Gastroesophageal sphincter (tissue), 4 donors: ENCODE data around the gene ZIC2. TPM values are rescaled to one million over a fixed set of nuclear protein-coding genes. Genes with fewer than 3 reads are reported as not detected.

Experiments used
- ATAC-seq: fragments of 150-250 bp; one replicate; pipeline ENCODE4 v1.9.1; 2016; ENCODE audit warnings: mild to moderate bottlenecking, moderate library complexity
- H3K27ac ChIP-seq, 4 donors: fragments of 200-600 bp; sonication (generic) in 3 of 4; 1 replicate in 3 of 4; 2 replicates in 1 of 4; pipeline ENCODE4 v1.5.1; 2016 to 2019
- H3K27me3 ChIP-seq: fragments of 200-600 bp; sonication (generic); one replicate; pipeline ENCODE4 v1.5.1; 2019
- H3K36me3 ChIP-seq, 2 donors: fragments of 200-600 bp; sonication (generic); one replicate each; pipeline ENCODE4 v1.5.1; 2019; ENCODE audit warnings: control low read depth in 1 of 2
- H3K4me1 ChIP-seq, 3 donors: fragments of 200-600 bp; sonication (generic); 1 replicate in 2 of 3; 2 replicates in 1 of 3; pipeline ENCODE4 v1.5.1; 2016 to 2019; ENCODE audit warnings: control low read depth in 2 of 3
- H3K4me3 ChIP-seq, 2 donors: fragments of 200-600 bp; sonication (generic); one replicate each; pipeline ENCODE4 v1.5.1; 2019; ENCODE audit warnings: mild to moderate bottlenecking in 1 of 2, moderate library complexity in 1 of 2
- H3K9me3 ChIP-seq, 3 donors: fragments of 200-600 bp; sonication (generic); one replicate each; pipeline ENCODE4 v1.5.1; 2017 to 2019; ENCODE audit warnings: control low read depth in 2 of 3
- EP300 ChIP-seq: sonication (generic); formaldehyde crosslinking; IDR thresholded peaks from one replicate; pipeline ENCODE4 v1.6.1; 2017; ENCODE audit warnings: antibody characterized with exemption, mild to moderate bottlenecking
- POLR2A ChIP-seq, 2 donors: fragments of 450-650 bp; IDR thresholded peaks; one replicate each; pipeline ENCODE4 v1.6.1; 2017; ENCODE audit warnings: antibody characterized with exemption in 2 of 2, mild to moderate bottlenecking in 2 of 2, moderate library complexity in 1 of 2
- POLR2AphosphoS5 ChIP-seq: sonication (generic); formaldehyde crosslinking; IDR thresholded peaks from one replicate; pipeline ENCODE4 v1.6.1; 2017; ENCODE audit warnings: antibody characterized with exemption
- WGBS, 2 donors: methylation state at CpG; one replicate each; pipeline ENCODE4 v1.1.5; 2018; ENCODE audit warnings: low coverage in 1 of 2; 5-methylcytosine and 5-hydroxymethylcytosine counted together
- total RNA-seq, 4 donors: library from RNA; depleted of rRNA; stranded (reverse); fragments of >200 nt; gene quantifications; one replicate each; pipeline ENCODE4 v1.1.0, GENCODE V29; 2016
- TF ChIP-seq, protein P1 (sequence below), 4 experiments: fragments of 200-600 bp in 2 of 4; fragments of 450-650 bp in 2 of 4; sonication (generic) in 1 of 4; IDR thresholded peaks; one replicate each; pipeline ENCODE4 v1.5.1; 2017 to 2019; ENCODE audit warnings: antibody characterized with exemption in 4 of 4, mild to moderate bottlenecking in 2 of 4, moderate library complexity in 2 of 4

ZIC2 gene
- total RNA-seq, 4 donors from 2014 or later: not detected

DNA sequence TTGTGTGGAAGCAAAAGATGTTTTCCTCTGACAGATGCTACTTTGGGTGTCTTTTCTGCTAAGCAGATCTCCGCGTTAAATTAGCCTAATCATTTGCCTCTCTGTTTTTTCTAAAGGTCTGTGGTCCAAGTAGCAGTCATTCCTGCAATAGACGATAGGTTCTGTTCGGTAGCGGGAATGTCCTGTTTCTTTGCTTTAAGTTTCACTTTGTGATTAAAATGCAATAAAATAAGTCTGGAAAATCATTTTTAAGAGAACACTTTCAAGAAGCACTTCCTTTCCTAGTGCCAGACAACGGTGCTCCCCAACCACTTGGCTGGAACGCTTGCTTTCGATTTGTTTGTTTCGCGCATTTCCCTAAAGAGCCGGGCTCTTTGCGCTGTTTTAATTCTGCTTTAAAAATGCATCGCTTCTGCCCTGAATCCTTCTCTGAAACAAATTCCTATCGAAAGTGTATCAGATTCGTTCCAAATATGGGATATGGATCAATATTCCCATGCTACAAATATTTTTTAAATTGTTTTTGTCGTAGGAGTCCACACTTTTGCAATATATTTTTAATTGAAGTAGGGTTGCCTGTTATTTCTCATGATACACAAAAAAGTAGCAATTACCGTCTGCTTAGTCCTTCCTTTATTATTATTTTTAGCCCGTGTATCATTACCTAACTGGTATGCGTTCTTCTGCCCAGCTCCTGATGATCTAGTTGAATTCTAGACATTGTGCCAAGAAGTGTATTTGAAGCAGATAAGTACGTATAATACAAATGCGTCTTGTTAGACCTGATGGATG lies 14.2 kb downstream of the ZIC2 start:
- Histone ChIP-seq H3K9me3 (peaks cover 0 to 4% (median 0%) of the 10 kb centered on the region in 3 donors), H3K27ac (no peak overlapping the region), H3K4me1 (peaks cover 0 to 19% (median 0%) of the 10 kb centered on the region in 3 donors), H3K27me3 (peaks cover 100% of the 10 kb centered on the region), H3K36me3 (no peaks in the 10 kb centered on the region), H3K4me3 (no peak overlapping the region)
- 8 to 14% methylated on average over 19 to 21 of the region's 21 CpGs for WGBS, 2 donors
- TF ChIP-seq, protein P1, sequence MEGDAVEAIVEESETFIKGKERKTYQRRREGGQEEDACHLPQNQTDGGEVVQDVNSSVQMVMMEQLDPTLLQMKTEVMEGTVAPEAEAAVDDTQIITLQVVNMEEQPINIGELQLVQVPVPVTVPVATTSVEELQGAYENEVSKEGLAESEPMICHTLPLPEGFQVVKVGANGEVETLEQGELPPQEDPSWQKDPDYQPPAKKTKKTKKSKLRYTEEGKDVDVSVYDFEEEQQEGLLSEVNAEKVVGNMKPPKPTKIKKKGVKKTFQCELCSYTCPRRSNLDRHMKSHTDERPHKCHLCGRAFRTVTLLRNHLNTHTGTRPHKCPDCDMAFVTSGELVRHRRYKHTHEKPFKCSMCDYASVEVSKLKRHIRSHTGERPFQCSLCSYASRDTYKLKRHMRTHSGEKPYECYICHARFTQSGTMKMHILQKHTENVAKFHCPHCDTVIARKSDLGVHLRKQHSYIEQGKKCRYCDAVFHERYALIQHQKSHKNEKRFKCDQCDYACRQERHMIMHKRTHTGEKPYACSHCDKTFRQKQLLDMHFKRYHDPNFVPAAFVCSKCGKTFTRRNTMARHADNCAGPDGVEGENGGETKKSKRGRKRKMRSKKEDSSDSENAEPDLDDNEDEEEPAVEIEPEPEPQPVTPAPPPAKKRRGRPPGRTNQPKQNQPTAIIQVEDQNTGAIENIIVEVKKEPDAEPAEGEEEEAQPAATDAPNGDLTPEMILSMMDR (IDR thresholded peaks at IDR 0.05): no peak
- peak; percentile 54 for TF ChIP-seq POLR2AphosphoS5
- ATAC-seq: no peak

DNA sequence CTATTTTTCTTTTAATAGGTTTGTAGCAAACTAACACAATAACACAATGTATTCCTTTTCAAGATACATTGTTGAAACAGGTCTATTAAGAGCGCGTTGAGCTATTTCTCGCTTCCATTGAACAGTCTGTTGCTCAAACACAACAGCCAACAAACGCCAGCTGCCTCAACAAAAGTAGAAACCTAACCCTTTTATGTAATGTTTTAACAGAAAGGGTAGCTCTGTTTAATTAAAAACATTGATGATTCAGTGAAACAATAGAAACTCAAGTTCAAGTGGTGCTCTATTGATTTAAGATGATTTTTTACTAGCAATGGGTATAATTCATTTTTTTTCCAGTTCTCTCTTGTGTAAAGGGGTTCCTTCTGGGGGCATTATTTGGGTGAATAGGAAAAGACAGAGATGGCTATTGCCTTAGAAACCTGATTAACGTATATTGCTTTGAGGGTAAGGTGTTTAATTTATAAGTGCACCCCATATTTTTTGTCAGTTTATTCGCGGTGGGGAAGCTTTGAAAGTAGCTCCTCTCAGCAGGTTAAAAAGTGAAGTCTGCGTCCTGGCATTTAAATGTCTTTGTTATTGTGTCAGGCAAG lies 14.9 kb downstream of the ZIC2 start:
- ATAC-seq: no peak
- Histone ChIP-seq H3K9me3 (peaks cover 0 to 4% (median 0%) of the 10 kb centered on the region in 3 donors), H3K27me3 (peaks cover 99% of the 10 kb centered on the region), H3K27ac (no peak overlapping the region), H3K4me1 (peaks cover 0 to 12% (median 0%) of the 10 kb centered on the region in 3 donors), H3K4me3 (no peak overlapping the region), H3K36me3 (no peaks in the 10 kb centered on the region)
- WGBS, 2 donors: 12 to 14% methylated on average over 8 of the region's 8 CpGs
- TF ChIP-seq POLR2A (IDR thresholded peaks at IDR 0.05): no peak
- TF ChIP-seq, protein P1 (IDR thresholded peaks at IDR 0.05): no peak
- TF ChIP-seq POLR2AphosphoS5: no peak
- no peak for TF ChIP-seq EP300

DNA sequence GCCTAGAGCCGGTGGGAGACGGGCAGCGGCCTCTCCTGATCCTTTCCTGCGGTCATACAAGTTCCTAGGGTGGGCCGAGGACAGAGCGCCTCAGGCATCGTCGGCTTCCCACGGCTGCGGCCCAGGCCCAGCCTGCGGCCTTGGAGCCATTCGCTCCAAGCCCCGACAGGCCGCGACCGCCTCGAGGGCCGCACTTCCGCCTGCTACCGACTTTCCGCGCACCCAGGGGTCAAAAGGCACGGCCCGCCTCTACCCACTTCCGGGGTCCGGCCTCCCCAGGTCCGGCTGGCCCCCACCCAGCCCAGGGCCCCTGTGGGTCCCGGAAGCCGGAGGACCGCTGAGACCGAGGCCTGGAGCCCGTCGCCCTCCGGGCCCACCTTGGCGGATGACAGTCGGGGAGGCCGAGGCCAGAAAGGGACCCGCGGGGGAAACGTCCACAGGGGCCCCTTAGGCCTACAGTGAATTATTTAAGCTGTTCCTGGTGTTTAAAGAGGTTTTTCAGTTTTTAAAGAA lies 16.2 kb downstream of the ZIC2 start:
- Histone ChIP-seq H3K4me1 (peaks cover 0 to 8% (median 0%) of the 10 kb centered on the region in 3 donors), H3K27me3 (peaks cover 97% of the 10 kb centered on the region), H3K9me3 (peaks cover 0 to 4% (median 0%) of the 10 kb centered on the region in 3 donors), H3K4me3 (no peak overlapping the region), H3K27ac (no peak overlapping the region), H3K36me3 (no peaks in the 10 kb centered on the region)
- TF ChIP-seq POLR2AphosphoS5 (no peak), EP300 (no peak), POLR2A (IDR thresholded peaks at IDR 0.05) (no peak)
- TF ChIP-seq, protein P1 (IDR thresholded peaks at IDR 0.05): no peak
- 77% methylated on average over 2 of the region's 40 CpGs; no CpG with 5 or more reads in 1 of the 2 donors for WGBS, 2 donors
- peak; percentile 36 for ATAC-seq

DNA sequence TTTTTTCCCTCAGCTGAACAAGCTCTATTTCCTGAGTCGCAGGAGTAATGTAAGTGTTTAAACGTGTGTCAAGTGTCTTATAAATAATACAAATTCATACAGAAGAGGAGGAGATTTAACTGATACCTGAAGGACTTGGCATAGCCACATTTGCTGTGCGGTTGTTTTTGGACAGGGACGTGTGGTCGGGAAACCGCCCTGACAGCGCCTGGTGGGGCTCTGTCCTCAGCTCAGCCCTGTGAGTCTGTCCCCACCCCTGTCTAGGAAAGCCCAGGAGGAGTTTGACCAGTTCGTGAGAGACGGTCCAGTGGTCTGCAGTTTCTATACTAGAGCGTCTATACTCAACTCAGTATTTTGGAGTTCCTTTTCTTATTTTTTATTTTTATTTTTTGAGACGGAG lies 16.7 kb downstream of the ZIC2 start:
- H3K36me3 ChIP-seq: no peaks in the 10 kb centered on the region
- WGBS, 2 donors: 88 to 93% methylated on average over 9 to 11 of the region's 11 CpGs

More for the DNA sequence above, 16.7 kb downstream of the ZIC2 start:
- Histone ChIP-seq H3K27me3 (peaks cover 97% of the 10 kb centered on the region), H3K4me1 (peaks cover 0 to 8% (median 0%) of the 10 kb centered on the region in 3 donors), H3K4me3 (no peak overlapping the region), H3K27ac (no peak overlapping the region), H3K9me3 (peaks cover 0 to 7% (median 0%) of the 10 kb centered on the region in 3 donors)
- no peak for ATAC-seq
- no peak for TF ChIP-seq POLR2AphosphoS5
- TF ChIP-seq EP300: no peak
- TF ChIP-seq POLR2A (IDR thresholded peaks at IDR 0.05): no peak
- TF ChIP-seq, protein P1 (IDR thresholded peaks at IDR 0.05): no peak
